Loucy (cell line): ENCODE data around the gene TBC1D2.

Experiments
- EZH2phosphoT487 ChIP-seq: fragments of 200-600 bp; IDR thresholded peaks from 2 replicates; pipeline ENCODE4 v1.6.1; 2018; ENCODE audit warnings: antibody characterized with exemption, mild to moderate bottlenecking, moderate library complexity, borderline replicate concordance
- TF ChIP-seq, protein P1 (sequence below): fragments of 200-600 bp; sonication (generic); conservative IDR thresholded peaks from 2 replicates; pipeline ENCODE4 v1.5.1; 2014; ENCODE audit warnings: mild to moderate bottlenecking, antibody characterized with exemption, low read length

DNA sequence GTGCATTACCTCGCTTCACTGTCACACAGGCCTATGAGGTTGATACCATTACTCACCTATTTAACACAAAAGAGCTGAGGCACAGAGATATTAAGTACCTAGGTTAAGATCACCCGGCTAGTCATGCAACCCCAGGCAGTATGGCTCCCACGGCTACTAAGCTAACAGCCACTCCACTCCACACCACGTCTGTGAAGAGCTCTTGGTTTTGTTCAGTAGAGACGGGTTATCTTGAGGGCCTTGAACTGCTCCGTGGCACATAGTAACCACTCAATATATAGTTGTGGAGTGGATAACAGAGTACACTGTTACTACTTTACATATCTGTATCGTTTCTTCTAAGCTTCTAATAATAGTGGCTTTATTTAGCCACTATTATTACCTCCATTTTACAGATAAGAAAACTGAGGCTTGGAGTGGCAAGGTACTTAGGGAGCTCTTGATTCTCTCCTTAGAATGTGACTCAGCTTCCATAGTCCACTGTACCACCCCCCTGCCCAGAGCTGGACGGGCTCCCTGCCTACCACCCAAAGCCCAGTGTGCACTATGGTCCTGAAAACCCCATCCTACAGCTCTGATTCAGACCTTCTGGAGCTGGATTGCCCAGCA, 62.0 kb downstream of the TBC1D2 start:
- TF ChIP-seq, protein P1, sequence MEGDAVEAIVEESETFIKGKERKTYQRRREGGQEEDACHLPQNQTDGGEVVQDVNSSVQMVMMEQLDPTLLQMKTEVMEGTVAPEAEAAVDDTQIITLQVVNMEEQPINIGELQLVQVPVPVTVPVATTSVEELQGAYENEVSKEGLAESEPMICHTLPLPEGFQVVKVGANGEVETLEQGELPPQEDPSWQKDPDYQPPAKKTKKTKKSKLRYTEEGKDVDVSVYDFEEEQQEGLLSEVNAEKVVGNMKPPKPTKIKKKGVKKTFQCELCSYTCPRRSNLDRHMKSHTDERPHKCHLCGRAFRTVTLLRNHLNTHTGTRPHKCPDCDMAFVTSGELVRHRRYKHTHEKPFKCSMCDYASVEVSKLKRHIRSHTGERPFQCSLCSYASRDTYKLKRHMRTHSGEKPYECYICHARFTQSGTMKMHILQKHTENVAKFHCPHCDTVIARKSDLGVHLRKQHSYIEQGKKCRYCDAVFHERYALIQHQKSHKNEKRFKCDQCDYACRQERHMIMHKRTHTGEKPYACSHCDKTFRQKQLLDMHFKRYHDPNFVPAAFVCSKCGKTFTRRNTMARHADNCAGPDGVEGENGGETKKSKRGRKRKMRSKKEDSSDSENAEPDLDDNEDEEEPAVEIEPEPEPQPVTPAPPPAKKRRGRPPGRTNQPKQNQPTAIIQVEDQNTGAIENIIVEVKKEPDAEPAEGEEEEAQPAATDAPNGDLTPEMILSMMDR, result 0 out of 2 replicates have a peak, but pooled peaks have one; percentile 1
- TF ChIP-seq EZH2phosphoT487, result no peak
